Measurements from ENCODE around the gene GASK1A.

DNA sequence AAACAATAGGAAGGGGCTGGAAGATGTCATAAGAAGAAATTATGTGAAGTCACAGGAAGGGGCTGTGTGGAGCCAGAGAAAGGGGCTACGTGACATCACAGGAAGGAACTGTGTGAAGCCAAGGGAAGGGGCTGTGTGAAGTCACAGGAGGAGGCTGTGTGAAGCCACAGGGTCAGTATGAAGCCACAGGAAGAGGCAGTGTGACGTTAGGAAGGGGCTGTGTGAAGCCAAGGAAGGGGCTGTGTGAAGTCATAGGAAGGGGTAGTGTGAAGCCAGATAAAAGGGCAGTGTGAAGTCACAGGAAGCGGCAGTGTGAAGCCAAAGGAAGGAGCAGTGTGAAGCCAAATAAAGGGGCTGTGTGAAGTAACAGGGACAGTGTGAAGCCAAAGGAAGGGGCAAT, 32.5 kb downstream of the GASK1A start:
- TF ChIP-seq BMI1 (IDR thresholded peaks at IDR 0.05; ENCODE audit: borderline replicate concordance), result no peak
- no peak for TF ChIP-seq NRF1 (conservative IDR thresholded peaks at IDR 0.05; ENCODE audit: low read depth, low read length)
- no peak for TF ChIP-seq CEBPB (IDR thresholded peaks at IDR 0.05; ENCODE audit: borderline replicate concordance in 1 of 2, low read depth in 2 of 2, low read length in 2 of 2)
- no peak for TF ChIP-seq E4F1 (IDR thresholded peaks at IDR 0.05; ENCODE audit: borderline replicate concordance, partially characterized antibody)
- no peak for TF ChIP-seq ATF3 (IDR thresholded peaks at IDR 0.05; ENCODE audit: borderline replicate concordance, extremely low read depth, low read depth, low read length)
- TF ChIP-seq SMC3 (IDR thresholded peaks at IDR 0.05; ENCODE audit: borderline replicate concordance, low read length), result no peak
- TF ChIP-seq, protein P1, sequence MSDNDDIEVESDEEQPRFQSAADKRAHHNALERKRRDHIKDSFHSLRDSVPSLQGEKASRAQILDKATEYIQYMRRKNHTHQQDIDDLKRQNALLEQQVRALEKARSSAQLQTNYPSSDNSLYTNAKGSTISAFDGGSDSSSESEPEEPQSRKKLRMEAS (IDR thresholded peaks at IDR 0.05; ENCODE audit: low read depth, low read length), result no peak
- TF ChIP-seq CTCF (IDR thresholded peaks at IDR 0.05 in 2 of 3, conservative IDR thresholded peaks at IDR 0.05 in 1 of 3; ENCODE audit: control insufficient read depth in 2 of 3, extremely low read depth in 1 of 3, insufficient read depth in 1 of 3, low read depth in 3 of 3, low read length in 3 of 3), result no peak
- TF ChIP-seq, protein P2, sequence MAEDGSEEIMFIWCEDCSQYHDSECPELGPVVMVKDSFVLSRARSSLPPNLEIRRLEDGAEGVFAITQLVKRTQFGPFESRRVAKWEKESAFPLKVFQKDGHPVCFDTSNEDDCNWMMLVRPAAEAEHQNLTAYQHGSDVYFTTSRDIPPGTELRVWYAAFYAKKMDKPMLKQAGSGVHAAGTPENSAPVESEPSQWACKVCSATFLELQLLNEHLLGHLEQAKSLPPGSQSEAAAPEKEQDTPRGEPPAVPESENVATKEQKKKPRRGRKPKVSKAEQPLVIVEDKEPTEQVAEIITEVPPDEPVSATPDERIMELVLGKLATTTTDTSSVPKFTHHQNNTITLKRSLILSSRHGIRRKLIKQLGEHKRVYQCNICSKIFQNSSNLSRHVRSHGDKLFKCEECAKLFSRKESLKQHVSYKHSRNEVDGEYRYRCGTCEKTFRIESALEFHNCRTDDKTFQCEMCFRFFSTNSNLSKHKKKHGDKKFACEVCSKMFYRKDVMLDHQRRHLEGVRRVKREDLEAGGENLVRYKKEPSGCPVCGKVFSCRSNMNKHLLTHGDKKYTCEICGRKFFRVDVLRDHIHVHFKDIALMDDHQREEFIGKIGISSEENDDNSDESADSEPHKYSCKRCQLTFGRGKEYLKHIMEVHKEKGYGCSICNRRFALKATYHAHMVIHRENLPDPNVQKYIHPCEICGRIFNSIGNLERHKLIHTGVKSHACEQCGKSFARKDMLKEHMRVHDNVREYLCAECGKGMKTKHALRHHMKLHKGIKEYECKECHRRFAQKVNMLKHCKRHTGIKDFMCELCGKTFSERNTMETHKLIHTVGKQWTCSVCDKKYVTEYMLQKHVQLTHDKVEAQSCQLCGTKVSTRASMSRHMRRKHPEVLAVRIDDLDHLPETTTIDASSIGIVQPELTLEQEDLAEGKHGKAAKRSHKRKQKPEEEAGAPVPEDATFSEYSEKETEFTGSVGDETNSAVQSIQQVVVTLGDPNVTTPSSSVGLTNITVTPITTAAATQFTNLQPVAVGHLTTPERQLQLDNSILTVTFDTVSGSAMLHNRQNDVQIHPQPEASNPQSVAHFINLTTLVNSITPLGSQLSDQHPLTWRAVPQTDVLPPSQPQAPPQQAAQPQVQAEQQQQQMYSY (CRISPR knock-in tag; IDR thresholded peaks at IDR 0.05), result no peak
- TF ChIP-seq CHD2 (IDR thresholded peaks at IDR 0.05; ENCODE audit: borderline replicate concordance, low read depth, low read length), result no peak
- no peak for TF ChIP-seq CBX3 (IDR thresholded peaks at IDR 0.05; ENCODE audit: borderline replicate concordance, low read depth)

All from GM12878 (cell line).